Measurements from ENCODE around the gene TSSK3.
"Not testable (repeated sequence)": the region's sequence is repeated elsewhere in the genome, so short reads cannot be mapped to it uniquely, and the experiment has no call there.

- TF ChIP-seq CTCF, POLR2A (IDR thresholded peaks at IDR 0.05): not testable (repeated sequence)
These were observed 34.2 kb downstream of the TSSK3 start for GRCh38 chr1:32396524-32396923.

Measured in vagina (tissue), 2 donors.